ENCODE results near the gene MYH14. TPM values are rescaled to one million over a fixed set of nuclear protein-coding genes. Genes with fewer than 3 reads are reported as not detected.

MYH14 gene
- total and polyA plus RNA-seq, 2 of the 4 experiments (the other 2 are of a cell fraction): not detected

- Histone ChIP-seq H3K9me3 (ENCODE audit: control insufficient read depth, insufficient read depth, low read length) (peaks cover 12% of the 10 kb centered on the region; the same call in 1 of the 2 replicates), H2AFZ (replicated peaks; ENCODE audit: low read length, poor library complexity) (no peak overlapping the region), H3K79me1 (ENCODE audit: low read depth in 1 of 2, low read length in 2 of 2) (no peaks in the 10 kb centered on the region), H3K23ac (ENCODE audit: low read depth, low read length) (no peak overlapping the region), H3K14ac (replicated peaks; ENCODE audit: low read depth, low read length) (no peak overlapping the region), H2BK20ac (ENCODE audit: low read depth, low read length) (no peak overlapping the region), H4K5ac (ENCODE audit: low read depth, low read length) (no peak overlapping the region), H3K27ac (ENCODE audit: insufficient read depth, low read length) (no peak overlapping the region), H2BK120ac (ENCODE audit: low read depth, low read length) (no peak overlapping the region), H3K4me2 (ENCODE audit: low read depth, low read length) (no peak overlapping the region), H2AK5ac (ENCODE audit: low read depth, low read length) (no peak overlapping the region), H2AK9ac (replicated peaks; ENCODE audit: low read depth, low read length, poor library complexity) (no peak overlapping the region), H3K4me1 (ENCODE audit: control insufficient read depth, insufficient read depth, low read length) (no peaks in the 10 kb centered on the region), H3K27me3 (ENCODE audit: control insufficient read depth, insufficient read depth, low read length) (no peaks in the 10 kb centered on the region), H3K18ac (ENCODE audit: low read depth, low read length) (no peak overlapping the region), H3K4me3 (ENCODE audit: insufficient read depth, low read depth, low read length) (no peak overlapping the region), H3K9me1 (ENCODE audit: insufficient read depth, low read length) (no peaks in the 10 kb centered on the region), H3K9ac (ENCODE audit: low read depth, low read length) (no peak overlapping the region), H3K4ac (ENCODE audit: low read depth, low read length) (no peak overlapping the region), H2BK15ac (ENCODE audit: low read depth, low read length) (no peak overlapping the region), H3K56ac (ENCODE audit: extremely low read depth, insufficient read depth, low read length) (no peak overlapping the region), H3K36me3 (ENCODE audit: control insufficient read depth, insufficient read depth, low read length) (no peaks in the 10 kb centered on the region), H4K20me1 (ENCODE audit: insufficient read depth, low read length) (no peaks in the 10 kb centered on the region), H2BK5ac (ENCODE audit: low read depth, low read length, poor library complexity, severe bottlenecking) (no peak overlapping the region), H4K91ac (ENCODE audit: insufficient read depth, low read depth, low read length) (no peak overlapping the region), H4K8ac (ENCODE audit: low read depth in 2 of 2, low read length in 2 of 2) (no peak overlapping the region)
- ATAC-seq (ENCODE audit: low read depth): no peak
- no peak for TF ChIP-seq CEBPB (IDR thresholded peaks at IDR 0.05; ENCODE audit: low read depth, low read length)
- TF ChIP-seq RFX5 (IDR thresholded peaks at IDR 0.05; ENCODE audit: low read depth, low read length): no peak
- TF ChIP-seq MXI1 (IDR thresholded peaks at IDR 0.05; ENCODE audit: borderline replicate concordance, low read depth, low read length): no peak
- TF ChIP-seq BHLHE40 (IDR thresholded peaks at IDR 0.05; ENCODE audit: low read depth, low read length): no peak
- TF ChIP-seq RCOR1 (IDR thresholded peaks at IDR 0.05; ENCODE audit: insufficient replicate concordance, low read length): no peak
- no peak for TF ChIP-seq SMC3 (IDR thresholded peaks at IDR 0.05; ENCODE audit: low read depth, low read length)
- TF ChIP-seq POLR2A (IDR thresholded peaks at IDR 0.05; ENCODE audit: low read depth, low read length): no peak
- no peak for TF ChIP-seq USF2 (IDR thresholded peaks at IDR 0.05; ENCODE audit: low read depth, low read length)
- TF ChIP-seq, protein P1, sequence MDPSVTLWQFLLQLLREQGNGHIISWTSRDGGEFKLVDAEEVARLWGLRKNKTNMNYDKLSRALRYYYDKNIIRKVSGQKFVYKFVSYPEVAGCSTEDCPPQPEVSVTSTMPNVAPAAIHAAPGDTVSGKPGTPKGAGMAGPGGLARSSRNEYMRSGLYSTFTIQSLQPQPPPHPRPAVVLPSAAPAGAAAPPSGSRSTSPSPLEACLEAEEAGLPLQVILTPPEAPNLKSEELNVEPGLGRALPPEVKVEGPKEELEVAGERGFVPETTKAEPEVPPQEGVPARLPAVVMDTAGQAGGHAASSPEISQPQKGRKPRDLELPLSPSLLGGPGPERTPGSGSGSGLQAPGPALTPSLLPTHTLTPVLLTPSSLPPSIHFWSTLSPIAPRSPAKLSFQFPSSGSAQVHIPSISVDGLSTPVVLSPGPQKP (IDR thresholded peaks at IDR 0.05; ENCODE audit: borderline replicate concordance, low read depth, low read length): no peak
- TF ChIP-seq, protein P2, sequence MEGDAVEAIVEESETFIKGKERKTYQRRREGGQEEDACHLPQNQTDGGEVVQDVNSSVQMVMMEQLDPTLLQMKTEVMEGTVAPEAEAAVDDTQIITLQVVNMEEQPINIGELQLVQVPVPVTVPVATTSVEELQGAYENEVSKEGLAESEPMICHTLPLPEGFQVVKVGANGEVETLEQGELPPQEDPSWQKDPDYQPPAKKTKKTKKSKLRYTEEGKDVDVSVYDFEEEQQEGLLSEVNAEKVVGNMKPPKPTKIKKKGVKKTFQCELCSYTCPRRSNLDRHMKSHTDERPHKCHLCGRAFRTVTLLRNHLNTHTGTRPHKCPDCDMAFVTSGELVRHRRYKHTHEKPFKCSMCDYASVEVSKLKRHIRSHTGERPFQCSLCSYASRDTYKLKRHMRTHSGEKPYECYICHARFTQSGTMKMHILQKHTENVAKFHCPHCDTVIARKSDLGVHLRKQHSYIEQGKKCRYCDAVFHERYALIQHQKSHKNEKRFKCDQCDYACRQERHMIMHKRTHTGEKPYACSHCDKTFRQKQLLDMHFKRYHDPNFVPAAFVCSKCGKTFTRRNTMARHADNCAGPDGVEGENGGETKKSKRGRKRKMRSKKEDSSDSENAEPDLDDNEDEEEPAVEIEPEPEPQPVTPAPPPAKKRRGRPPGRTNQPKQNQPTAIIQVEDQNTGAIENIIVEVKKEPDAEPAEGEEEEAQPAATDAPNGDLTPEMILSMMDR (conservative IDR thresholded peaks at IDR 0.05; ENCODE audit: low read depth, low read length): no peak
- TF ChIP-seq MAFK (IDR thresholded peaks at IDR 0.05; ENCODE audit: low read depth, low read length): no peak
- no peak for TF ChIP-seq RAD21 (IDR thresholded peaks at IDR 0.05; ENCODE audit: low read length)
- TF ChIP-seq CHD1 (IDR thresholded peaks at IDR 0.05; ENCODE audit: low read depth, low read length): no peak
- TF ChIP-seq FOS (IDR thresholded peaks at IDR 0.05; ENCODE audit: low read depth, low read length): no peak
- DNase-seq: no peak
- CTCF ChIA-PET: no interaction called here
- POLR2A ChIA-PET (ENCODE audit: unreplicated experiment): no interaction called here
- in situ Hi-C loops (cut with MboI; ENCODE audit: low sequenced_read_pairs): no loop called here
- 51% methylated on average over 4 of the region's 13 CpGs; no CpG with 5 or more reads in 1 of the 2 experiments for WGBS, 2 experiments (ENCODE audit: extremely low coverage in 2 of 2, insufficient read length in 1 of 2)
- dilution Hi-C loops (cut with HindIII; ENCODE audit: low sequenced_read_pairs, unreplicated experiment): no loop called here
- intact Hi-C loops (cut with micrococcal nuclease): no loop called here
- BruUV-seq (replicated peaks): no TSS peak
These were observed 64.6 kb downstream of the MYH14 start for GRCh38 chr19:50268041-50268440.

Measured in IMR-90 (cell line).